ENCODE results near the gene DPM2.

Gene DPM2

DNA sequence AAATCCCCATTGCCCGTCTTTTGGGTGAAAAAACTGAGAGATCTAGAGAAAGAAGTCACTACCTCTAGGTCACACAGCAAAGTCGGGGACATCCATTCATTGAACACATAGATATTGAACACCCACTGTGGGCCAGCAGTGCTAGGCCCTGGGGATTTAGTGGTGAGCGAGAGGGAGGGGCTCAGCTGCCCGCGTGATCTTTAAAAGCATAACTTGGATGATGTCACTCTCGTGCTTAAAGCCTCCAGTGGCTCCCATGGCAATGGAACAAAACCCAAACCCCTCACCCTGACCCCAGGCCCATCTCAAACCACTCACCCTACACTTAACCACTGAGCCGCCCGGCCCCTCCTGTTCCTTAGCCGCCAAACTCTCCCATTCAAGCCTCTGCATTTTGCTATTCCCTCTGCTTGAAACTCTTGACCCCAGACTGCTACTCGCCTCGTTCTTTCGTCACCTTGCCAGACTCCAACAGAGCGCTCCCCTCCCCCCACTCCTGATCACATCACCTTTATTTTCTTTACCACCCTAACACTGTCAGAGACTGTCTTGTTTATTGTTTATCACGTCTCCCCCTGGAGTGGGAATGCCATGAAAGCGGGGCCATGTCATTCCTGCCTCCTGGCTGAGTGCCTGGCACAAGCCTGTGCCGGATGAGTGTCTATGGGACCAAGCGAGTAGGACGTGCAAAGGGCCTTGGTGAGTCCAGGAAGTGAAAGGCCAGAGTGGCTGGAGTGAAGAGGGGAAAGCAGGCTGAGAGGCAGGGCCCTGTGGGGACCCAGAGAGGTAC is 6.4 kb downstream of the DPM2 start:
- no peak overlapping the region for H3K27ac ChIP-seq (ENCODE audit: low read length)

DNA sequence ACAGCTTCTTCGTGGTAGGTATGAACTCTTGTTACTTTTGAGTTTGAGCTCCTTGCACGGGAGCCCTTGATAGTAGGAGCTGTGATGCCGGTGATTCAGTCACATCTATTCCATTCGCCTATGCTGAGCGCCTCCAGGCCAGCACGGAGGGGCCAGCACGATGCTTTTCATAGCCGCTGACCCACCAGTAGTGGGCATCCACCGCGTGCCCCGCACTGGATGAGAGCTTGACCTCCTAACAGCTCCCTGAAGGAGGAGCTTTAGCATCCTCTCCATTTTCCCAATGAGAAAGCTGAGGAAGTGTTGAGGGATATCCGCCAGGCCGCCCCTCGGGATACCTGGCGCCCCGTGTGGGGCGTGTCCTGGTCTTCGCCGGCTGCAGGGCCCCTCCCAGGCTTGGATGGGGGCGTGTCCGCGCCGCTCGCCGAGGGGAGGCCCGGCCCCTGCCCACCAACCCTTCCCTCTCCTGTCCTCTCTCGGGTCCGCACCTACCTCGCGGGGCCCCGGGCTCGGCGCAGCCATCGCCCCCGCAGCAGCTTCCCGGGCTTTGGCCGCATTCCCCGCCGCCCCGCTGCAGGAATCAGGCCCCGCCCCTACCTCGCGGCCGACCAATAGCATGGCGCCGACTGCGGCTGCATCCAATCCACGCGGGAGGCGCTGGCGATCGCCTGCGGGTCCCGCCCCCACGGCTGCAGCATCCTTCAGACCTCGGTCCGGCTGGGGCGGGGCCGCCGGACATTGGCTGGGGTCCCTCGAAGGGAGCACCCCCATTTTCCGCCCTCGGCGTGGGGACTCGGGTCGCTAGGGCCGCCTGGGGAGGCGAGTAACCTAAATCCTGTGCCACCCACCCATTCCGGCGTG is 7.2 kb downstream of the DPM2 start, which contains the start of gene PIP5KL1:
TSS of gene PIP5KL1 (minus strand) at position 547 of the 861 bp plus-strand sequence. CDS start at position 522, 25 bp downstream.
- no peak within 1 kb of the TSS for H2AFZ ChIP-seq (ENCODE audit: low read depth, low read length)

More for the DNA sequence above, 6.4 kb downstream of the DPM2 start:
- DNase-seq = no peak
- no peak for ATAC-seq (ENCODE audit: insufficient read depth, low read depth)
- peaks cover 25% of the 10 kb centered on the region for H3K79me2 ChIP-seq (ENCODE audit: insufficient read depth, low read length)
- H3K4me1 ChIP-seq (ENCODE audit: insufficient read depth, low read length) = peaks cover 21% of the 10 kb centered on the region
- H3K4me2 ChIP-seq (ENCODE audit: insufficient read depth, low read length) = no peak overlapping the region
- TF ChIP-seq, protein P1, sequence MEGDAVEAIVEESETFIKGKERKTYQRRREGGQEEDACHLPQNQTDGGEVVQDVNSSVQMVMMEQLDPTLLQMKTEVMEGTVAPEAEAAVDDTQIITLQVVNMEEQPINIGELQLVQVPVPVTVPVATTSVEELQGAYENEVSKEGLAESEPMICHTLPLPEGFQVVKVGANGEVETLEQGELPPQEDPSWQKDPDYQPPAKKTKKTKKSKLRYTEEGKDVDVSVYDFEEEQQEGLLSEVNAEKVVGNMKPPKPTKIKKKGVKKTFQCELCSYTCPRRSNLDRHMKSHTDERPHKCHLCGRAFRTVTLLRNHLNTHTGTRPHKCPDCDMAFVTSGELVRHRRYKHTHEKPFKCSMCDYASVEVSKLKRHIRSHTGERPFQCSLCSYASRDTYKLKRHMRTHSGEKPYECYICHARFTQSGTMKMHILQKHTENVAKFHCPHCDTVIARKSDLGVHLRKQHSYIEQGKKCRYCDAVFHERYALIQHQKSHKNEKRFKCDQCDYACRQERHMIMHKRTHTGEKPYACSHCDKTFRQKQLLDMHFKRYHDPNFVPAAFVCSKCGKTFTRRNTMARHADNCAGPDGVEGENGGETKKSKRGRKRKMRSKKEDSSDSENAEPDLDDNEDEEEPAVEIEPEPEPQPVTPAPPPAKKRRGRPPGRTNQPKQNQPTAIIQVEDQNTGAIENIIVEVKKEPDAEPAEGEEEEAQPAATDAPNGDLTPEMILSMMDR (IDR thresholded peaks at IDR 0.05; ENCODE audit: borderline replicate concordance, extremely low read depth, low read length, poor library complexity, severe bottlenecking) = no peak
- TF ChIP-seq EZH2 (IDR thresholded peaks at IDR 0.05; ENCODE audit: borderline replicate concordance, low read depth, low read length, severe bottlenecking) = no peak
- H3K9ac ChIP-seq (ENCODE audit: low read depth, low read length) = no peak overlapping the region
- no peaks in the 10 kb centered on the region for H3K9me3 ChIP-seq (ENCODE audit: insufficient read depth, low read length, severe bottlenecking)
- H3K27me3 ChIP-seq (ENCODE audit: insufficient read depth, low read length, poor library complexity) = no peaks in the 10 kb centered on the region
- H4K20me1 ChIP-seq (ENCODE audit: insufficient read depth, low read length) = peaks cover 41% of the 10 kb centered on the region
- peaks cover 23% of the 10 kb centered on the region for H3K36me3 ChIP-seq (ENCODE audit: insufficient read depth, low read length)
- no peak overlapping the region for H3K4me3 ChIP-seq (ENCODE audit: low read depth in 1 of 2, low read length in 2 of 2)
- no peak overlapping the region for H2AFZ ChIP-seq (ENCODE audit: low read depth, low read length)

DNA sequence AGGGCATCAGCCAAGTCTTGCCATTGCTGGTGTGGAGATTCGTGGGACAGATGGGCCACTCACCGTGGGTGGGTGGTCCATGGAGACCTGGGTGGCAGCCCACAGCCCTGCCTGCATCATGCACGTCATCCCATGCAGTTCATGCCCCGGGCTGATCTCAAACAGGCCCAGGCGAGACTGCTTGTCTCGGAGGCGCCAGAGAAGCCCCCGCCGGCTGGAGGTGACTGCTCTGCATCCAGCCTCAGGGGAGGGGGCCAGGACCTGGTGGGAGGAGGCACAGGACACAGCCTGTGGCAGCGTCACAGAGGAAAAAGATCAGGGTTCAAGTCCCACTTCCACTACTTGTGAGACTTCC is 8.1 kb downstream of the DPM2 start:
- peaks cover 24% of the 10 kb centered on the region; the same call in 1 of the 2 replicates for H4K20me1 ChIP-seq (ENCODE audit: insufficient read depth, low read length)
- H2AFZ ChIP-seq (ENCODE audit: low read depth, low read length) = no peak overlapping the region
- no peaks in the 10 kb centered on the region for H3K9me3 ChIP-seq (ENCODE audit: insufficient read depth, low read length, severe bottlenecking)
- H3K27me3 ChIP-seq (ENCODE audit: insufficient read depth, low read length, poor library complexity) = no peaks in the 10 kb centered on the region
- no peak overlapping the region for H3K27ac ChIP-seq (ENCODE audit: low read length)
- no peak overlapping the region for H3K4me2 ChIP-seq (ENCODE audit: insufficient read depth, low read length)
- TF ChIP-seq EZH2 (IDR thresholded peaks at IDR 0.05; ENCODE audit: borderline replicate concordance, low read depth, low read length, severe bottlenecking) = no peak
- TF ChIP-seq, protein P1 (IDR thresholded peaks at IDR 0.05; ENCODE audit: borderline replicate concordance, extremely low read depth, low read length, poor library complexity, severe bottlenecking) = no peak
- no peak for ATAC-seq (ENCODE audit: insufficient read depth, low read depth)
- H3K36me3 ChIP-seq (ENCODE audit: insufficient read depth, low read length) = peaks cover 7% of the 10 kb centered on the region; the same call in 1 of the 2 replicates
- no peak for DNase-seq
- H3K4me3 ChIP-seq (ENCODE audit: low read depth in 1 of 2, low read length in 2 of 2) = no peak overlapping the region
- H3K79me2 ChIP-seq (ENCODE audit: insufficient read depth, low read length) = peaks cover 8% of the 10 kb centered on the region; the same call in 1 of the 2 replicates
- peaks cover 4% of the 10 kb centered on the region for H3K4me1 ChIP-seq (ENCODE audit: insufficient read depth, low read length)
- no peak overlapping the region for H3K9ac ChIP-seq (ENCODE audit: low read depth, low read length)

More for the DNA sequence above, 7.2 kb downstream of the DPM2 start, which contains the start of gene PIP5KL1:
- Histone ChIP-seq H4K20me1 (ENCODE audit: insufficient read depth, low read length) (peaks cover 33% of the 10 kb centered on the region; the same call in 1 of the 2 replicates), H3K27me3 (ENCODE audit: insufficient read depth, low read length, poor library complexity) (no peaks in the 10 kb centered on the region), H3K4me3 (ENCODE audit: low read depth in 1 of 2, low read length in 2 of 2) (no peak within 1 kb of the TSS), H3K79me2 (ENCODE audit: insufficient read depth, low read length) (peaks cover 17% of the 10 kb centered on the region), H3K27ac (ENCODE audit: low read length) (no peak within 1 kb of the TSS), H3K4me1 (ENCODE audit: insufficient read depth, low read length) (peaks cover 12% of the 10 kb centered on the region), H3K9me3 (ENCODE audit: insufficient read depth, low read length, severe bottlenecking) (no peaks in the 10 kb centered on the region), H3K4me2 (ENCODE audit: insufficient read depth, low read length) (no peak within 1 kb of the TSS), H3K9ac (ENCODE audit: low read depth, low read length) (no peak within 1 kb of the TSS), H3K36me3 (ENCODE audit: insufficient read depth, low read length) (peaks cover 15% of the 10 kb centered on the region)
- no peak for ATAC-seq (ENCODE audit: insufficient read depth, low read depth)
- TF ChIP-seq, protein P1 (IDR thresholded peaks at IDR 0.05; ENCODE audit: borderline replicate concordance, extremely low read depth, low read length, poor library complexity, severe bottlenecking) = no peak
- no peak for TF ChIP-seq EZH2 (IDR thresholded peaks at IDR 0.05; ENCODE audit: borderline replicate concordance, low read depth, low read length, severe bottlenecking)
- no peak for DNase-seq

Data from DND-41 (cell line).